OCI-LY1 (cell line): ENCODE results near the gene MMP23B.

Experiments
- H2AFZ ChIP-seq: fragments of 200-600 bp; sonication (generic), shearing (Covaris generic); 2 replicates; pipeline ENCODE4 v1.6.0; 2014; ENCODE audit warnings: antibody characterized with exemption, mild to moderate bottlenecking, low read length
- H3F3A ChIP-seq: fragments of 200-600 bp; sonication (generic), shearing (Covaris generic); 2 replicates; pipeline ENCODE4 v1.6.0; 2014; ENCODE audit warnings: mild to moderate bottlenecking, antibody characterized with exemption, low read length, moderate library complexity; ENCODE audit not compliant: insufficient read depth
- H3K27ac ChIP-seq: fragments of 200-600 bp; sonication (generic); 2 replicates; pipeline ENCODE4 v1.5.1; 2014; ENCODE audit warnings: low read length, mixed run types, mild to moderate bottlenecking, low read depth; ENCODE audit not compliant: poor library complexity, severe bottlenecking
- H3K27me3 ChIP-seq: fragments of 200-600 bp; sonication (generic); 2 replicates; pipeline ENCODE4 v1.6.0; 2014; ENCODE audit warnings: antibody characterized with exemption, mild to moderate bottlenecking, low read length, moderate library complexity; ENCODE audit not compliant: insufficient read depth
- H3K36me3 ChIP-seq: fragments of 200-600 bp; sonication (generic); 2 replicates; pipeline ENCODE4 v1.6.1; 2014; ENCODE audit warnings: mild to moderate bottlenecking, antibody characterized with exemption, low read length, moderate library complexity, mixed read lengths; ENCODE audit not compliant: insufficient read depth
- H3K4me1 ChIP-seq: fragments of 200-600 bp; sonication (generic); 2 replicates; pipeline ENCODE4 v1.5.1; 2014; ENCODE audit warnings: mild to moderate bottlenecking, low read length, moderate library complexity; ENCODE audit not compliant: insufficient read depth, severe bottlenecking
- H3K4me2 ChIP-seq: fragments of 200-600 bp; sonication (generic), shearing (Covaris generic); 2 replicates; pipeline ENCODE4 v1.6.1; 2014; ENCODE audit warnings: low read length
- H3K4me3 ChIP-seq: fragments of 200-600 bp; sonication (generic); 2 replicates; pipeline ENCODE4 v1.5.1; 2014; ENCODE audit warnings: low read length, low read depth, mild to moderate bottlenecking, mixed read lengths; ENCODE audit not compliant: poor library complexity, severe bottlenecking
- H3K79me2 ChIP-seq: fragments of 200-600 bp; shearing (Covaris generic); 2 replicates; pipeline ENCODE4 v1.6.1; 2016; ENCODE audit warnings: mixed run types, low read length, mixed read lengths; ENCODE audit not compliant: insufficient read depth
- H3K9ac ChIP-seq: fragments of 200-600 bp; sonication (generic), shearing (Covaris generic); 2 replicates; pipeline ENCODE4 v1.6.1; 2014; ENCODE audit warnings: mild to moderate bottlenecking, low read length, mixed read lengths
- H3K9me2 ChIP-seq: fragments of 200-600 bp; sonication (generic), shearing (Covaris generic); 2 replicates; pipeline ENCODE4 v1.6.1; 2014; ENCODE audit warnings: low read depth, mild to moderate bottlenecking, low read length, mixed read lengths
- H3K9me3 ChIP-seq: fragments of 200-600 bp; shearing (Covaris generic); 2 replicates; pipeline ENCODE4 v1.6.1; 2014; ENCODE audit warnings: low read length, mixed read lengths
- H4K20me1 ChIP-seq: fragments of 200-600 bp; sonication (generic), shearing (Covaris generic); 2 replicates; pipeline ENCODE4 v1.6.0; 2016; ENCODE audit warnings: mild to moderate bottlenecking, low read length; ENCODE audit not compliant: insufficient read depth
- EZH2 ChIP-seq: fragments of 200-600 bp; sonication (generic), shearing (Covaris generic); IDR thresholded peaks from 2 replicates; pipeline ENCODE4 v1.8.0; 2017; ENCODE audit warnings: borderline replicate concordance, mixed run types, mild to moderate bottlenecking, antibody characterized with exemption, low read length, moderate library complexity, mixed read lengths
- TF ChIP-seq, protein P1 (sequence below): fragments of 200-600 bp; sonication (generic), shearing (Covaris generic); IDR thresholded peaks from 2 replicates; pipeline ENCODE4 v1.5.1; 2017; ENCODE audit warnings: mild to moderate bottlenecking, antibody characterized with exemption, low read length, moderate library complexity, mixed read lengths

Gene MMP23B

DNA sequence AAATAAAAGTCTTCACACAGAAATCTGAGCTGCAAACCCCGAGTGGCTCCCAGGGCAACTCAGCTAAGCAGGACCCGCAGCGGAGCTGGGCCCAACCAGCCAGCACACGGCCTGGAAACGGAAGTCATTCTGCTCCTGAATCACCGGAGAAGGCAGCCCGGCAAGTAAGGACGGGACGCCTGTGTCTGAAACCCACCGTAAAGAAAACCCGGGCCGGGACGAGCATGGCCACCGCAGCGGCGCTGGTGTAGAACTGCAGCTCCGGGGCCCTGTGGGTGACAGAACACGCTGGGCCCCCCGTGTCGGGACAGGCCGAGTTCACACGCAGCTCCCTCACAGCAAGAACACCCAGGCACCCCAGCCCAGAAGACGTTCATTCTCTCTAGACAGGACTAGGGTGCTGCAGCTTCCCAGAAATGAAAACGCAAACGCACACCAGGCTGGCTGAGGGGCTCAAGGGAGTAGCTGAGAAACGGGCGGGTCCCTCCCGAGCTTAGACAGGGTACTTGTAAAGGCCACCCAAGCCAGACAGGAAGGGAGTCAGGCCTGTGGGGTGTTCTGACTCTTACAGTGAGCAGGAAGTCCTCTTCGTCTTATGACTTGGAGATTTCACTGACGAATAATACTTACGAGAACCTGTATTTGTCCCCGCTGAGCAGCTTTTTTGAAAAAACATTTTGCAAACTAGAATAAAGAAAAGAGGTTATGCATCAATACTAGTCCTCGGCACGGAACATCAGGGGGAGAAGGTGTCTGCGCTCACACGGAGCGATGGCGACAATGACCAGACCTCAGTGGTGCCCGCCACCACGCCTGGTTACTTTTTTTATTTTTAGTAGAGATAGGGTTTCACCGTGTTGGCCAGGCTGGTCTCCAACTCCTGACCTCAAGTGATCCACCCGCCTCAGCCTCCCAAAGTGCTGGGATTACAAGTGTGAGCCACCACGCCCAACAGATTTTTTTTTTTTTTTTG lies 37.8 kb downstream of the MMP23B start:
- no peak overlapping the region for H3K4me2 ChIP-seq
- no peaks in the 10 kb centered on the region for H3F3A ChIP-seq
- no peak overlapping the region for H3K4me3 ChIP-seq
- H3K4me1 ChIP-seq = peaks cover 2% of the 10 kb centered on the region
- H3K9me2 ChIP-seq = no peaks in the 10 kb centered on the region
- no peaks in the 10 kb centered on the region for H4K20me1 ChIP-seq
- H3K9me3 ChIP-seq = no peaks in the 10 kb centered on the region
- H3K79me2 ChIP-seq = no peaks in the 10 kb centered on the region
- H3K36me3 ChIP-seq = peaks cover 39% of the 10 kb centered on the region; the same call in 1 of the 2 replicates
- H2AFZ ChIP-seq = no peak overlapping the region
- TF ChIP-seq, protein P1, sequence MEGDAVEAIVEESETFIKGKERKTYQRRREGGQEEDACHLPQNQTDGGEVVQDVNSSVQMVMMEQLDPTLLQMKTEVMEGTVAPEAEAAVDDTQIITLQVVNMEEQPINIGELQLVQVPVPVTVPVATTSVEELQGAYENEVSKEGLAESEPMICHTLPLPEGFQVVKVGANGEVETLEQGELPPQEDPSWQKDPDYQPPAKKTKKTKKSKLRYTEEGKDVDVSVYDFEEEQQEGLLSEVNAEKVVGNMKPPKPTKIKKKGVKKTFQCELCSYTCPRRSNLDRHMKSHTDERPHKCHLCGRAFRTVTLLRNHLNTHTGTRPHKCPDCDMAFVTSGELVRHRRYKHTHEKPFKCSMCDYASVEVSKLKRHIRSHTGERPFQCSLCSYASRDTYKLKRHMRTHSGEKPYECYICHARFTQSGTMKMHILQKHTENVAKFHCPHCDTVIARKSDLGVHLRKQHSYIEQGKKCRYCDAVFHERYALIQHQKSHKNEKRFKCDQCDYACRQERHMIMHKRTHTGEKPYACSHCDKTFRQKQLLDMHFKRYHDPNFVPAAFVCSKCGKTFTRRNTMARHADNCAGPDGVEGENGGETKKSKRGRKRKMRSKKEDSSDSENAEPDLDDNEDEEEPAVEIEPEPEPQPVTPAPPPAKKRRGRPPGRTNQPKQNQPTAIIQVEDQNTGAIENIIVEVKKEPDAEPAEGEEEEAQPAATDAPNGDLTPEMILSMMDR = no peak
- TF ChIP-seq EZH2 = no peak
- no peaks in the 10 kb centered on the region for H3K27me3 ChIP-seq
- no peak overlapping the region for H3K27ac ChIP-seq
- H3K9ac ChIP-seq = no peak overlapping the region

GRCh38 chr1:1670866-1671265 lies 38.9 kb downstream of the MMP23B start:
- Histone ChIP-seq H4K20me1 (no peaks in the 10 kb centered on the region), H3K79me2 (no peaks in the 10 kb centered on the region), H3K9me2 (no peaks in the 10 kb centered on the region), H3K27me3 (no peaks in the 10 kb centered on the region), H3K4me2 (no peak overlapping the region), H3K9ac (no peak overlapping the region), H3K9me3 (no peaks in the 10 kb centered on the region), H3K36me3 (peaks cover 28% of the 10 kb centered on the region; the same call in 1 of the 2 replicates), H3F3A (no peaks in the 10 kb centered on the region), H2AFZ (no peak overlapping the region), H3K27ac (no peak overlapping the region), H3K4me3 (no peak overlapping the region), H3K4me1 (peaks cover 9% of the 10 kb centered on the region)
- TF ChIP-seq EZH2 = no peak
- TF ChIP-seq, protein P1 = no peak

- H3K9ac ChIP-seq = no peak overlapping the region
- TF ChIP-seq, protein P1 = no peak
- no peak for TF ChIP-seq EZH2
Observed at GRCh38 chr1:1671365-1672119, 39.6 kb downstream of the MMP23B start.

More at GRCh38 chr1:1671365-1672119, 39.6 kb downstream of the MMP23B start:
- H3K27ac ChIP-seq = no peak overlapping the region
- no peak overlapping the region for H3K4me2 ChIP-seq
- no peaks in the 10 kb centered on the region for H3F3A ChIP-seq
- H3K36me3 ChIP-seq = peaks cover 24% of the 10 kb centered on the region; the same call in 1 of the 2 replicates
- H4K20me1 ChIP-seq = no peaks in the 10 kb centered on the region
- H3K9me3 ChIP-seq = no peaks in the 10 kb centered on the region
- H3K79me2 ChIP-seq = no peaks in the 10 kb centered on the region
- no peak overlapping the region for H3K4me3 ChIP-seq
- no peak overlapping the region for H2AFZ ChIP-seq
- H3K27me3 ChIP-seq = no peaks in the 10 kb centered on the region
- peaks cover 11% of the 10 kb centered on the region for H3K4me1 ChIP-seq
- no peaks in the 10 kb centered on the region for H3K9me2 ChIP-seq
